Esophagus squamous epithelium (tissue), 4 donors: Measurements from ENCODE around the gene SLC18A3.

Source experiments
- CTCF ChIP-seq, 6 experiments: fragments of 450-650 bp in 4 of 6; fragments of 200-600 bp in 2 of 6; sonication (generic) in 2 of 6; IDR thresholded peaks; one replicate each; pipeline ENCODE4 v1.5.1; 2016 to 2019; ENCODE audit warnings: antibody characterized with exemption in 6 of 6, mild to moderate bottlenecking in 4 of 6, moderate library complexity in 4 of 6
- POLR2A ChIP-seq, 4 donors: fragments of 450-650 bp; IDR thresholded peaks; one replicate each; pipeline ENCODE4 v1.6.1; 2017; ENCODE audit warnings: antibody characterized with exemption in 4 of 4, mild to moderate bottlenecking in 4 of 4, moderate library complexity in 3 of 4

GRCh38 chr10:49620841-49621378 lies 10.8 kb downstream of the SLC18A3 start:
- TF ChIP-seq CTCF (IDR thresholded peaks at IDR 0.05): no peak
- TF ChIP-seq POLR2A (IDR thresholded peaks at IDR 0.05): no peak
